Measurements from ENCODE around the gene ZNF212. TPM values are rescaled to one million over a fixed set of nuclear protein-coding genes. Genes with fewer than 3 reads are reported as not detected.

ZNF212 gene
- total and polyA plus RNA-seq, 9 of the 15 experiments (the other 6 are each of a cell fraction or from before 2014, with no cell fraction given): 1.8 to 21.4 (median 7.2) TPM

GRCh38 chr7:149198161-149198816 is 41.2 kb upstream of the ZNF212 start:
- WGBS (ENCODE audit: insufficient coverage, low coverage, missing lambda C conversion rate): 92% methylated on average over 22 of the region's 22 CpGs
- H3K36me3 ChIP-seq (ENCODE audit: control insufficient read depth, insufficient read depth, low read length): peaks cover 60% of the 10 kb centered on the region
- H3K9ac ChIP-seq (ENCODE audit: insufficient read depth in 1 of 2, low read depth in 2 of 2, low read length in 2 of 2): peak overlapping the region in 1 of 2 experiments; percentile 11; a peak in 2 of 4 replicates
- POLR2A ChIA-PET: interaction anchor here (0.8 to 1.0 kb wide), 3 partner anchors 9 to 1797 kb away, joined by 3 to 4 read pairs (median 3); no protein-coding TSS in a partner anchor
- no peak overlapping the region for H3K4me3 ChIP-seq
- in situ Hi-C loops (cut with MboI): no loop called here
- H4K20me1 ChIP-seq (replicated peaks; ENCODE audit: control insufficient read depth, insufficient read depth, low read length): peaks cover 6% of the 10 kb centered on the region; the same call in 1 of the 2 replicates
- peaks cover 10 to 31% of the 10 kb centered on the region in 2 experiments; a peak in 4 of 5 replicates for H3K4me1 ChIP-seq (replicated peaks in 1 of 2; ENCODE audit: control insufficient read depth in 2 of 2, insufficient read depth in 2 of 2, low read length in 2 of 2)
- H3K9me1 ChIP-seq (ENCODE audit: control insufficient read depth, insufficient read depth, low read length): no peaks in the 10 kb centered on the region
- H3K4me2 ChIP-seq (ENCODE audit: insufficient read depth, low read length): no peak overlapping the region
- BruUV-seq (replicated peaks): no TSS peak
- CTCF ChIA-PET (ENCODE audit: low intra/inter-chr PET ratio): no interaction called here
- ATAC-seq (no peak), FAIRE-seq (no peak), DNase-seq (ENCODE audit: extremely low read depth in 1 of 4, low spot score in 3 of 4) (no peak)
- no peak overlapping the region for H3K27ac ChIP-seq (ENCODE audit: extremely low read depth, low read depth, low read length)
- no peaks in the 10 kb centered on the region for H3K27me3 ChIP-seq (ENCODE audit: control insufficient read depth in 2 of 2, insufficient read depth in 2 of 2, low read length in 2 of 2)
- peaks cover 59% of the 10 kb centered on the region for H3K79me2 ChIP-seq (ENCODE audit: control insufficient read depth, insufficient read depth, low read length)
- intact Hi-C loops (cut with micrococcal nuclease): loop anchor here (5.0 kb wide), 4 partner anchors 71 to 299 kb away; partner anchors contain the start of genes ZNF425, ZNF746 and ZNF786
- H3K9me3 ChIP-seq (replicated peaks; ENCODE audit: control insufficient read depth, insufficient read depth, low read depth, low read length): no peaks in the 10 kb centered on the region
- no peak overlapping the region for H2AFZ ChIP-seq (ENCODE audit: low read depth, low read length)
- TF ChIP-seq MYNN (IDR thresholded peaks at IDR 0.05) (no peak), MYNN (CRISPR knock-in tag; IDR thresholded peaks at IDR 0.05) (no peak), BRCA1 (IDR thresholded peaks at IDR 0.05) (no peak), BRCA1 (CRISPR knock-in tag; IDR thresholded peaks at IDR 0.05) (peak; percentile 22; the same call in 1 of the 2 replicates), THRA (IDR thresholded peaks at IDR 0.05) (no peak), PRMT5 (CRISPR knock-in tag; IDR thresholded peaks at IDR 0.05) (no peak), GTF2A2 (tag; IDR thresholded peaks at IDR 0.05) (no peak), HDAC6 (IDR thresholded peaks at IDR 0.05; ENCODE audit: low read depth, low read length) (no peak), POLR2G (IDR thresholded peaks at IDR 0.05; ENCODE audit: low read depth, low read length) (peak; percentile 31; the same call in 1 of the 2 replicates), ZNF174 (CRISPR knock-in tag; IDR thresholded peaks at IDR 0.05) (no peak), ZNF134 (CRISPR knock-in tag; conservative IDR thresholded peaks at IDR 0.05) (no peak), ZNF57 (CRISPR knock-in tag; IDR thresholded peaks at IDR 0.05) (no peak), SMARCB1 (IDR thresholded peaks at IDR 0.05; ENCODE audit: insufficient read length, low read depth) (no peak), ZBTB9 (CRISPR knock-in tag; IDR thresholded peaks at IDR 0.05) (no peak), ZNF23 (CRISPR knock-in tag; IDR thresholded peaks at IDR 0.05) (no peak), CEBPG (CRISPR knock-in tag; IDR thresholded peaks at IDR 0.05) (no peak), CEBPG (tag; conservative IDR thresholded peaks at IDR 0.05 in 1 of 2, IDR thresholded peaks at IDR 0.05 in 1 of 2) (no peak), WHSC1 (IDR thresholded peaks at IDR 0.05; ENCODE audit: low read length) (peak; percentile 52), E2F3 (CRISPR knock-in tag; IDR thresholded peaks at IDR 0.05) (no peak)
- TF ChIP-seq, protein P1, sequence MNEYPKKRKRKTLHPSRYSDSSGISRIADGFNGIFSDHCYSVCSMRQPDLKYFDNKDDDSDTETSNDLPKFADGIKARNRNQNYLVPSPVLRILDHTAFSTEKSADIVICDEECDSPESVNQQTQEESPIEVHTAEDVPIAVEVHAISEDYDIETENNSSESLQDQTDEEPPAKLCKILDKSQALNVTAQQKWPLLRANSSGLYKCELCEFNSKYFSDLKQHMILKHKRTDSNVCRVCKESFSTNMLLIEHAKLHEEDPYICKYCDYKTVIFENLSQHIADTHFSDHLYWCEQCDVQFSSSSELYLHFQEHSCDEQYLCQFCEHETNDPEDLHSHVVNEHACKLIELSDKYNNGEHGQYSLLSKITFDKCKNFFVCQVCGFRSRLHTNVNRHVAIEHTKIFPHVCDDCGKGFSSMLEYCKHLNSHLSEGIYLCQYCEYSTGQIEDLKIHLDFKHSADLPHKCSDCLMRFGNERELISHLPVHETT (CRISPR knock-in tag; conservative IDR thresholded peaks at IDR 0.05 in 1 of 2, IDR thresholded peaks at IDR 0.05 in 1 of 2): 0 out of 4 replicates have a peak, but pooled peaks of 1 of the 2 experiments have one; percentile 38

Data from K562 (cell line).